Esophagus squamous epithelium (tissue), 4 donors: ENCODE results near the gene WSB1.

ENCODE experiments used
- CTCF ChIP-seq, 6 experiments: fragments of 450-650 bp in 4 of 6; fragments of 200-600 bp in 2 of 6; sonication (generic) in 2 of 6; IDR thresholded peaks; one replicate each; pipeline ENCODE4 v1.5.1; 2016 to 2019; ENCODE audit warnings: antibody characterized with exemption in 6 of 6, mild to moderate bottlenecking in 4 of 6, moderate library complexity in 4 of 6
- POLR2A ChIP-seq, 4 donors: fragments of 450-650 bp; IDR thresholded peaks; one replicate each; pipeline ENCODE4 v1.6.1; 2017; ENCODE audit warnings: antibody characterized with exemption in 4 of 4, mild to moderate bottlenecking in 4 of 4, moderate library complexity in 3 of 4

GRCh38 chr17:27315796-27316465 lies 22.0 kb downstream of the WSB1 start:
- TF ChIP-seq POLR2A (IDR thresholded peaks at IDR 0.05) = no peak
- TF ChIP-seq CTCF (IDR thresholded peaks at IDR 0.05) = no peak
